Mucosa of descending colon (tissue), 3 donors: ENCODE data around the gene SORCS2. TPM values are rescaled to one million over a fixed set of nuclear protein-coding genes. Genes with fewer than 3 reads are reported as not detected.

Experiments
- ATAC-seq: fragments of 200-7000 bp; cut with Tn5 transposase; one replicate; pipeline ENCODE4 v1.9.1; 2020; ENCODE audit warnings: mild to moderate bottlenecking, moderate library complexity
- DNase-seq, 3 donors: peaks; one replicate each; pipeline ENCODE4 v3.0.0-alpha.2; 2020
- H3K36me3 ChIP-seq: fragments of 200-600 bp; one replicate; pipeline ENCODE4 v1.8.0; 2021; ENCODE audit warnings: low read depth, mild to moderate bottlenecking
- H3K4me1 ChIP-seq: fragments of 200-600 bp; one replicate; pipeline ENCODE4 v1.8.0; 2021; ENCODE audit warnings: low read depth, mild to moderate bottlenecking
- H3K4me3 ChIP-seq: fragments of 200-600 bp; one replicate; pipeline ENCODE4 v1.8.0; 2021; ENCODE audit warnings: mild to moderate bottlenecking
- H3K9me3 ChIP-seq: fragments of 200-600 bp; one replicate; pipeline ENCODE4 v1.8.0; 2021; ENCODE audit warnings: mild to moderate bottlenecking
- intact Hi-C, 2 donors: fragments of 100-400 bp; cut with DNase I in 1 of 2; cut with micrococcal nuclease in 1 of 2; formaldehyde crosslinking; loops; one replicate each; pipeline versions ENCODE4 v1.11.0 to v1.11.1; 2022; cut with DNase I, micrococcal nuclease
- total RNA-seq, 3 donors: library from RNA; stranded (reverse); fragmentation: NEBNext Ultra II Directional in 2 of 3; extraction: Animal tissue kit (Norgen Biotek cat#: 25700) in 2 of 3; gene quantifications; one replicate each; pipeline versions ENCODE4 v1.2.1 to v1.2.4, GENCODE V29; 2021 to 2023
- TF ChIP-seq, protein P1 (sequence below): fragments of 200-600 bp; IDR thresholded peaks from one replicate; pipeline ENCODE4 v1.8.0; 2022; ENCODE audit warnings: antibody characterized with exemption, mild to moderate bottlenecking
- donor health status: DM: no; HTN: no; CAD: no; lungs with moderate emphysema.
- donor health status: DM: no; HTN: no; CAD: no.
- donor health status: DM: no; HTN: yes; CAD: no.

SORCS2 gene
- total RNA-seq, 3 donors from 2014 or later: 0.20 to 3.1 (median 1.5) TPM

DNA sequence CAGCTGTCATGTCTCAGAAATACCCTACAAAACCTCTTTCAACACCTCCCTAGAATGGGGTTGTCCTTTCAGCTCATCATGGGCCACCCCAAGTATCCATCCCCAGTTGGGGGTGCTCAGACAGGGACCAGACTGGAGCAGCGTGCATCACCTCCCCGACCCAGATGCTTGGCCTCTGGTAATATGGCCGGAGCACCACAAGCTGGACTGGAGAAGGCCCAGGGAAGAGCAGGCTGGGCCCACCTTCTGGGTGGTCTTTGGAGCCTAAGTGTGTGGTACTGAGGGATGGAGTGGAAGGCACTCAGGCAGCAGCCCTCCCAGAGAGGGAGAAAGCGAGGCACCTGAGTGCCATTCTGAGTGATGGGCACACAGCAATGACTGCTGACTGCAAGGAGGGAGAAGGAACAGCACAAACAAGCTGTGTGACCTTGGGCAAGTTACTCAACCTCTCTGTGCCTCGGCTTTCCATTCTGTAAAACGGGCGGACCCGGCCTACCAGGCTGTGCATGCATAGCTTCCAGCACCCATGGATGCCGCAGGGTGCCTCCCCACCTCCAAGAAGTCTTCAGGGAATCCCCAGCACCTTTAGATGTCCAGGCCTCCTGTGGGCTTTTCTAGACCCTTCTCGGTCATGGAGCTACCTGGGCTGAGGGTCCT lies 519.1 kb downstream of the SORCS2 start:
- intact Hi-C loops: loop anchor here in 1 of 2 donors (10.0 kb wide), 1 partner anchor 517 kb away; the partner anchor contains the start of gene SORCS2
- H3K4me3 ChIP-seq: no peak overlapping the region
- DNase-seq (peak in 1 of 3 donors; percentile 28), ATAC-seq (no peak)
- H3K36me3 ChIP-seq: no peaks in the 10 kb centered on the region
- TF ChIP-seq, protein P1, sequence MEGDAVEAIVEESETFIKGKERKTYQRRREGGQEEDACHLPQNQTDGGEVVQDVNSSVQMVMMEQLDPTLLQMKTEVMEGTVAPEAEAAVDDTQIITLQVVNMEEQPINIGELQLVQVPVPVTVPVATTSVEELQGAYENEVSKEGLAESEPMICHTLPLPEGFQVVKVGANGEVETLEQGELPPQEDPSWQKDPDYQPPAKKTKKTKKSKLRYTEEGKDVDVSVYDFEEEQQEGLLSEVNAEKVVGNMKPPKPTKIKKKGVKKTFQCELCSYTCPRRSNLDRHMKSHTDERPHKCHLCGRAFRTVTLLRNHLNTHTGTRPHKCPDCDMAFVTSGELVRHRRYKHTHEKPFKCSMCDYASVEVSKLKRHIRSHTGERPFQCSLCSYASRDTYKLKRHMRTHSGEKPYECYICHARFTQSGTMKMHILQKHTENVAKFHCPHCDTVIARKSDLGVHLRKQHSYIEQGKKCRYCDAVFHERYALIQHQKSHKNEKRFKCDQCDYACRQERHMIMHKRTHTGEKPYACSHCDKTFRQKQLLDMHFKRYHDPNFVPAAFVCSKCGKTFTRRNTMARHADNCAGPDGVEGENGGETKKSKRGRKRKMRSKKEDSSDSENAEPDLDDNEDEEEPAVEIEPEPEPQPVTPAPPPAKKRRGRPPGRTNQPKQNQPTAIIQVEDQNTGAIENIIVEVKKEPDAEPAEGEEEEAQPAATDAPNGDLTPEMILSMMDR: no peak
- H3K4me1 ChIP-seq: no peaks in the 10 kb centered on the region
- H3K9me3 ChIP-seq: no peaks in the 10 kb centered on the region

DNA sequence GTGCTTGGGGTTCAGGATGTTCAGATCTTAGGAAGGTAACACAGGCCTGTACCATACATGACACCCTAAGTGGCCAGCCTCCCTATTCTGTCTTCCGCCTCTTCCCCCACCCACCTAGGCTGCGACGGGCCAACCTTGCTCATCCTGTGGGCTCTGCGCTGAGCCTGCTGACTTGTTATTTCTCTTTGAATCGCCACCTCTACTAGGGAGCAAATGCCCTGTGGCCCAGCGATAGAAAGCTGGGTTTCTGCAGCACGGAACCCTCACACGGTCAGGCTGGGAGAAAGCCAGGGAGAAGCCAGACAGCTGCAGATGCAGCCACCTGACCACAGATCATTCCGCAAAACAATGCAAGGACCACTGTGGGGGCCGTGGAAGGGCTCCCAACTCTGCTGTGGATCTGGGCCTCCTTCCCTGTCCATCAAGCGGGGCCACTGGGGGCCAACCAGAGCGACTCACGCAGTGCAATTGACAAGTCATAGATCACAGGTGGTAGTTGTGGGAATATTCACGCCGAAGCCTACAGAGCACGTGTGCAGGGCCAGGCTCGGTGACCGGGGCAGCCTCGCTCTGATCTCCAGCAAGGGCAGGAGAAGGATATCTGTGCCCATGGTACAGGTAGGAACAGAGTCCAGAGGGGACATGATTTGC lies 519.8 kb downstream of the SORCS2 start:
- H3K4me3 ChIP-seq: no peak overlapping the region
- TF ChIP-seq, protein P1: no peak
- DNase-seq (peak in 1 of 3 donors; percentile 15), ATAC-seq (no peak)
- no peaks in the 10 kb centered on the region for H3K9me3 ChIP-seq
- no peaks in the 10 kb centered on the region for H3K36me3 ChIP-seq
- no peaks in the 10 kb centered on the region for H3K4me1 ChIP-seq
- intact Hi-C loops: loop anchor here in 1 of 2 donors (10.0 kb wide), 1 partner anchor 517 kb away; the partner anchor contains the start of gene SORCS2

DNA sequence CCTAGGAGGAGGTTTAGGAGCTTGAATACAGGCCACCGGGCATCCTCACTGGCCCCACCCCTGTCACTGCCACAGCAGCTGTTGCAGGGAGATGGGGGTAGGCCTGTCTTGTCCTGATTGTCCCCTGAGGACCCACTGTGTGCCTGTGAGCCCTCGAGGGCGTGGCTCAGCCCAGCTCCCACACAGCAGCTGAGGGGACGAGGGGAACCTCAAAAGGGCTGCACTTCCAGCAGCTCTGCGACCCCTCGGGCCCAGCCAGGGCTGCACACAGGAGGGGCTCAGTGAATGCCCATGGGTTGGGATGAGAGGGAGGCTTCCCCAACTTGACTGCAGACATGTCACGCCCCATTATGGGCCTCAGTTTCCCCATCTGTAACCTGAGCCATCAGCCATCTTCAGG lies 521.4 kb downstream of the SORCS2 start:
- ATAC-seq (no peak), DNase-seq (peak in 1 of 3 donors; percentile 21)
- no peaks in the 10 kb centered on the region for H3K4me1 ChIP-seq
- TF ChIP-seq, protein P1: no peak
- H3K36me3 ChIP-seq: no peaks in the 10 kb centered on the region
- H3K9me3 ChIP-seq: no peaks in the 10 kb centered on the region
- H3K4me3 ChIP-seq: no peak overlapping the region
- intact Hi-C loops: loop anchor here in 1 of 2 donors (10.0 kb wide), 1 partner anchor 519 kb away; the partner anchor contains the start of gene SORCS2

DNA sequence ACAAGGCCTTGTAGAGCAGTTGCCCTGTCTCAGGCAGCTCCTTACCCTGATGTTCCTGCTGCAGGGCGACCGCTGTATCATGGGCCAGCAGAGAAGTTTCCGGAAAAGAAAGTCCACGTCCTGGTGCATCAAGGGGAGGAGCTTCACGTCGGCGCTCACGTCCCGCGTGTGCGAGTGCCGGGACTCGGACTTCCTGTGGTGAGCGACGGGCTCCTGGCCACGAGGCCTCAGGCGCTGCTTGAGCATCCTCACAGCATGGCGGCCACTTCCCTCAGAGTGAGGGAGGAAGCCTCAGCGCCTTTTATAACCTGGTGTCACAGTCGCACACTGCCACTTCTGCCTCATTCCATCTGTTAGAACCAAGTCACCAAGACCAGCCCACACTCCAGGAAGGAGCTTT lies 521.8 kb downstream of the SORCS2 start:
- DNase-seq (peak in 1 of 3 donors; percentile 29), ATAC-seq (no peak)
- Histone ChIP-seq H3K4me1 (no peaks in the 10 kb centered on the region), H3K36me3 (no peaks in the 10 kb centered on the region), H3K4me3 (no peak overlapping the region), H3K9me3 (no peaks in the 10 kb centered on the region)
- intact Hi-C loops: loop anchor here in 1 of 2 donors (10.0 kb wide), 1 partner anchor 519 kb away; the partner anchor contains the start of gene SORCS2
- TF ChIP-seq, protein P1: no peak

DNA sequence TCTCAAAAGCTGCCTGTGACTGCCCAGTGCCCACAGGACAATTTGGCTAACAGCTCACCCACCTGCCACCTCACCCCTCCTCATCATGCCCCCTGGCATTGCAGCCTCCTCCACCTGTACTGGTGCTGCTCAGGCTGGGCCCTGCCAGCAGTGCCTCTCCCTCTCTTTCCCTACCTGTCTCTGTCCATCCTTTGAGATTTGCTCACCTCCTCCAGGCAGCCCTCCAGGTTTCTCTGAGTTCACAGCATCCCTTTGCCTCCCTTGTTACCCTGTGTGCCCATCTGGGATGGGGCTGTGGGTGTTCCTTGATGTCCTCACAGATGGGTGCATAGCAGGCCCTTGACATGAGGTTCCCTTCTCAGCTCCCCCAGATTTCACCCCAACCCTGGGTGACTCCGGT lies 522.4 kb downstream of the SORCS2 start:
- Histone ChIP-seq H3K4me1 (no peaks in the 10 kb centered on the region), H3K36me3 (no peaks in the 10 kb centered on the region), H3K9me3 (no peaks in the 10 kb centered on the region), H3K4me3 (no peak overlapping the region)
- TF ChIP-seq, protein P1: no peak
- intact Hi-C loops: loop anchor here in 1 of 2 donors (10.0 kb wide), 1 partner anchor 520 kb away; the partner anchor contains the start of gene SORCS2
- ATAC-seq (no peak), DNase-seq (no peak)
